GM23338 (cell line): Measurements from ENCODE around the gene SUSD4. TPM values are rescaled to one million over a fixed set of nuclear protein-coding genes. Genes with fewer than 3 reads are reported as not detected.

Source experiments
- ATAC-seq: fragments of 200-7000 bp; cut with Tn5 transposase; 3 replicates; pipeline ENCODE4 v1.9.1; 2020
- DNase-seq: peaks from one replicate; pipeline ENCODE4 v3.0.0-alpha.2; 2015; ENCODE audit warnings: low spot score
- H2AFZ ChIP-seq: fragments of 200-600 bp; sonication (generic); 2 replicates; pipeline ENCODE4 v1.8.0; 2016; ENCODE audit warnings: antibody characterized with exemption, mild to moderate bottlenecking, moderate library complexity
- H3F3A ChIP-seq: fragments of 200-600 bp; sonication (generic); replicated peaks from 2 replicates; pipeline ENCODE4 v1.8.0; 2017; ENCODE audit warnings: antibody characterized with exemption, mixed run types, low read depth
- H3K27ac ChIP-seq: fragments of 200-600 bp; sonication (generic); 2 replicates; pipeline ENCODE4 v1.6.1; 2016; ENCODE audit warnings: low read depth
- H3K27me3 ChIP-seq: fragments of 200-600 bp; sonication (generic); 2 replicates; pipeline ENCODE4 v1.8.0; 2016; ENCODE audit warnings: mild to moderate bottlenecking, mixed run types, moderate library complexity; ENCODE audit not compliant: insufficient read depth
- H3K36me3 ChIP-seq: fragments of 200-600 bp; sonication (generic); 2 replicates; pipeline ENCODE4 v1.8.0; 2016; ENCODE audit warnings: mild to moderate bottlenecking; ENCODE audit not compliant: insufficient read depth
- H3K4me1 ChIP-seq: fragments of 200-600 bp; sonication (generic); 2 replicates; pipeline ENCODE4 v1.8.0; 2016; ENCODE audit warnings: mild to moderate bottlenecking, moderate library complexity; ENCODE audit not compliant: insufficient read depth
- H3K4me2 ChIP-seq: fragments of 200-600 bp; sonication (generic); 2 replicates; pipeline ENCODE4 v1.7.1; 2017; ENCODE audit warnings: mixed run types
- H3K4me3 ChIP-seq: fragments of 200-600 bp; sonication (generic); 2 replicates; pipeline ENCODE4 v1.6.1; 2016; ENCODE audit warnings: mixed run types
- H3K79me2 ChIP-seq: fragments of 200-600 bp; sonication (generic); replicated peaks from 2 replicates; pipeline ENCODE4 v1.8.0; 2017; ENCODE audit warnings: mild to moderate bottlenecking; ENCODE audit not compliant: insufficient read depth
- H3K9me2 ChIP-seq: fragments of 200-600 bp; sonication (generic); 2 replicates; pipeline ENCODE4 v1.8.0; 2017; ENCODE audit not compliant: insufficient read depth
- H4K20me1 ChIP-seq: fragments of 200-600 bp; sonication (generic); replicated peaks from 2 replicates; pipeline ENCODE4 v1.8.0; 2017; ENCODE audit warnings: mild to moderate bottlenecking; ENCODE audit not compliant: insufficient read depth
- H3K27ac Mint-ChIP-seq: 2 replicates; pipeline ENCODE4 v1.8.0; 2020; ENCODE audit warnings: inconsistent platforms, mild to moderate bottlenecking, moderate library complexity, mixed read lengths
- H3K27me3 Mint-ChIP-seq: 3 replicates; pipeline ENCODE4 v1.8.0; 2022; ENCODE audit warnings: low read depth, mild to moderate bottlenecking, moderate library complexity, mixed read lengths, inconsistent platforms; ENCODE audit not compliant: insufficient read depth, poor library complexity
- H3K36me3 Mint-ChIP-seq: 3 replicates; pipeline ENCODE4 v1.8.0; 2021; ENCODE audit warnings: low read depth, mild to moderate bottlenecking, inconsistent platforms, moderate library complexity, mixed read lengths
- H3K4me1 Mint-ChIP-seq: 3 replicates; pipeline ENCODE4 v1.8.0; 2020; ENCODE audit warnings: mild to moderate bottlenecking, inconsistent platforms, mixed read lengths
- H3K4me3 Mint-ChIP-seq: 3 replicates; pipeline ENCODE4 v1.8.0; 2021; ENCODE audit warnings: moderate library complexity, mild to moderate bottlenecking, inconsistent platforms, mixed read lengths
- H3K9me3 Mint-ChIP-seq: 3 replicates; pipeline ENCODE4 v1.8.0; 2020; ENCODE audit warnings: moderate library complexity, mild to moderate bottlenecking, inconsistent platforms, mixed read lengths
- CREB1 ChIP-seq: fragments of 250-450 bp; sonication (Bioruptor Pico); IDR thresholded peaks from 2 replicates; pipeline ENCODE4 v1.5.0; 2020; ENCODE audit warnings: low read depth, mild to moderate bottlenecking, moderate library complexity
- EZH2 ChIP-seq: fragments of 200-600 bp; sonication (generic); IDR thresholded peaks from one replicate; pipeline ENCODE4 v1.8.0; 2017; ENCODE audit warnings: antibody characterized with exemption, mild to moderate bottlenecking, low read depth; ENCODE audit not compliant: unreplicated experiment
- EZH2phosphoT487 ChIP-seq: fragments of 200-600 bp; sonication (generic); IDR thresholded peaks from one replicate; pipeline ENCODE4 v1.8.1; 2018; ENCODE audit warnings: antibody characterized with exemption; ENCODE audit not compliant: unreplicated experiment
- JUNB ChIP-seq: IDR thresholded peaks from one replicate; pipeline ENCODE4 v1.6.1; 2016; ENCODE audit warnings: antibody characterized with exemption; ENCODE audit not compliant: unreplicated experiment
- NANOG ChIP-seq: IDR thresholded peaks from 2 replicates; pipeline ENCODE4 v1.6.1; 2016; ENCODE audit warnings: antibody characterized with exemption, borderline replicate concordance
- POLR2AphosphoS5 ChIP-seq: IDR thresholded peaks from 2 replicates; pipeline ENCODE4 v1.6.1; 2016; ENCODE audit warnings: antibody characterized with exemption, low read depth
- STAT1 ChIP-seq: IDR thresholded peaks from one replicate; pipeline ENCODE4 v1.6.1; 2016; ENCODE audit warnings: antibody characterized with exemption; ENCODE audit not compliant: unreplicated experiment
- ZNF114 ChIP-seq: fragments of 250-450 bp; sonication (Bioruptor Pico); IDR thresholded peaks from 2 replicates; pipeline ENCODE4 v1.5.0; 2020; ENCODE audit warnings: mild to moderate bottlenecking, moderate library complexity
- ZNF331 ChIP-seq: fragments of 250-450 bp; sonication (Bioruptor Pico); IDR thresholded peaks from 2 replicates; pipeline ENCODE4 v1.5.0; 2020; ENCODE audit warnings: low read depth, mild to moderate bottlenecking, moderate library complexity
- polyA plus RNA-seq: library from polyadenylated mRNA; unstranded; fragments of >200 nt; fragmentation: Nextera tagmentation; extraction: Ambion mirVana; gene quantifications from 2 replicates; pipeline ENCODE4 v1.2.1, GENCODE V29; 2016
- total RNA-seq: library from RNA; depleted of rRNA; stranded (reverse); fragments of >200 nt; shearing (Covaris generic); gene quantifications from 2 replicates; pipeline ENCODE4 v1.2.3, GENCODE V29; 2014
- TF ChIP-seq, protein P1 (sequence below), 2 experiments: fragments of 200-600 bp in 1 of 2; sonication (generic) in 1 of 2; conservative IDR thresholded peaks; 2 replicates each; pipeline versions ENCODE4 v1.5.1 to v1.6.1; 2016 to 2017; ENCODE audit warnings: antibody characterized with exemption in 2 of 2, low read depth in 2 of 2, mild to moderate bottlenecking in 2 of 2, moderate library complexity in 1 of 2
- TF ChIP-seq, protein P2 (sequence below): IDR thresholded peaks from 2 replicates; pipeline ENCODE4 v1.6.1; 2016; ENCODE audit warnings: antibody characterized with exemption
- TF ChIP-seq, protein P3 (sequence below): fragments of 250-450 bp; sonication (Bioruptor Pico); IDR thresholded peaks from 2 replicates; pipeline ENCODE4 v1.5.0; 2020; ENCODE audit warnings: mild to moderate bottlenecking, moderate library complexity
- TF ChIP-seq, protein P4 (sequence below): IDR thresholded peaks from one replicate; pipeline ENCODE4 v1.6.1; 2018; ENCODE audit warnings: antibody characterized with exemption; ENCODE audit not compliant: unreplicated experiment

SUSD4 gene
- total and polyA plus RNA-seq, 2 experiments from 2014 or later: 2.3 to 3.6 TPM

DNA sequence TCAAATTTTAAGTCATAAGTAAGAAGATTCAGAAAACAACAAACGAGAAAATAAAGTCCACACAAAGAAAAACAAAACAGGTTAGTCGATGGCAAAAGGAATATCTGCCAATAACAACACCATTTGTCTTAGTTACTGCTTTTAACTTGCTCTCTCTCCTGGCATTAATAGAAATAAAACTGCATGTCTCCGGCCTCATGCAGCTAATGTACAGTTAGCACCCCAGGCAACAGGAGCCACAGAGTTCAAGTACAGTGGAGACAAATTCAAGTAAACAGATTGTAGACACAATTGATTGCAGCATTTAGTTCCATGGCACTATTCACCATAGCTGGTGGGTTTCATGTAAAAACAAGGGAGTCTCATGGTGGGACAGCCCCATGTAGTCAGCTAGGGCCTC, 33.5 kb downstream of the SUSD4 start:
- Histone ChIP-seq H3K27me3 (no peaks in the 10 kb centered on the region), H3K36me3 (no peaks in the 10 kb centered on the region), H2AFZ (no peak overlapping the region), H4K20me1 (no peaks in the 10 kb centered on the region), H3K4me1 (no peaks in the 10 kb centered on the region), H3K4me3 (no peak overlapping the region), H3K4me2 (no peak overlapping the region), H3K27ac (no peak overlapping the region), H3F3A (no peaks in the 10 kb centered on the region), H3K9me2 (no peaks in the 10 kb centered on the region), H3K79me2 (no peaks in the 10 kb centered on the region)
- TF ChIP-seq, protein P1, sequence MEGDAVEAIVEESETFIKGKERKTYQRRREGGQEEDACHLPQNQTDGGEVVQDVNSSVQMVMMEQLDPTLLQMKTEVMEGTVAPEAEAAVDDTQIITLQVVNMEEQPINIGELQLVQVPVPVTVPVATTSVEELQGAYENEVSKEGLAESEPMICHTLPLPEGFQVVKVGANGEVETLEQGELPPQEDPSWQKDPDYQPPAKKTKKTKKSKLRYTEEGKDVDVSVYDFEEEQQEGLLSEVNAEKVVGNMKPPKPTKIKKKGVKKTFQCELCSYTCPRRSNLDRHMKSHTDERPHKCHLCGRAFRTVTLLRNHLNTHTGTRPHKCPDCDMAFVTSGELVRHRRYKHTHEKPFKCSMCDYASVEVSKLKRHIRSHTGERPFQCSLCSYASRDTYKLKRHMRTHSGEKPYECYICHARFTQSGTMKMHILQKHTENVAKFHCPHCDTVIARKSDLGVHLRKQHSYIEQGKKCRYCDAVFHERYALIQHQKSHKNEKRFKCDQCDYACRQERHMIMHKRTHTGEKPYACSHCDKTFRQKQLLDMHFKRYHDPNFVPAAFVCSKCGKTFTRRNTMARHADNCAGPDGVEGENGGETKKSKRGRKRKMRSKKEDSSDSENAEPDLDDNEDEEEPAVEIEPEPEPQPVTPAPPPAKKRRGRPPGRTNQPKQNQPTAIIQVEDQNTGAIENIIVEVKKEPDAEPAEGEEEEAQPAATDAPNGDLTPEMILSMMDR (conservative IDR thresholded peaks at IDR 0.05; ENCODE audit: low read depth in 2 of 2): no peak
- TF ChIP-seq POLR2AphosphoS5: no peak
- no peak for TF ChIP-seq NANOG
- TF ChIP-seq, protein P2, sequence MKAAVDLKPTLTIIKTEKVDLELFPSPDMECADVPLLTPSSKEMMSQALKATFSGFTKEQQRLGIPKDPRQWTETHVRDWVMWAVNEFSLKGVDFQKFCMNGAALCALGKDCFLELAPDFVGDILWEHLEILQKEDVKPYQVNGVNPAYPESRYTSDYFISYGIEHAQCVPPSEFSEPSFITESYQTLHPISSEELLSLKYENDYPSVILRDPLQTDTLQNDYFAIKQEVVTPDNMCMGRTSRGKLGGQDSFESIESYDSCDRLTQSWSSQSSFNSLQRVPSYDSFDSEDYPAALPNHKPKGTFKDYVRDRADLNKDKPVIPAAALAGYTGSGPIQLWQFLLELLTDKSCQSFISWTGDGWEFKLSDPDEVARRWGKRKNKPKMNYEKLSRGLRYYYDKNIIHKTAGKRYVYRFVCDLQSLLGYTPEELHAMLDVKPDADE: no peak
- no peak for TF ChIP-seq ZNF114 (CRISPR knock-in tag)
- TF ChIP-seq CREB1 (CRISPR knock-in tag): no peak
- TF ChIP-seq EZH2phosphoT487: no peak
- TF ChIP-seq, protein P3, sequence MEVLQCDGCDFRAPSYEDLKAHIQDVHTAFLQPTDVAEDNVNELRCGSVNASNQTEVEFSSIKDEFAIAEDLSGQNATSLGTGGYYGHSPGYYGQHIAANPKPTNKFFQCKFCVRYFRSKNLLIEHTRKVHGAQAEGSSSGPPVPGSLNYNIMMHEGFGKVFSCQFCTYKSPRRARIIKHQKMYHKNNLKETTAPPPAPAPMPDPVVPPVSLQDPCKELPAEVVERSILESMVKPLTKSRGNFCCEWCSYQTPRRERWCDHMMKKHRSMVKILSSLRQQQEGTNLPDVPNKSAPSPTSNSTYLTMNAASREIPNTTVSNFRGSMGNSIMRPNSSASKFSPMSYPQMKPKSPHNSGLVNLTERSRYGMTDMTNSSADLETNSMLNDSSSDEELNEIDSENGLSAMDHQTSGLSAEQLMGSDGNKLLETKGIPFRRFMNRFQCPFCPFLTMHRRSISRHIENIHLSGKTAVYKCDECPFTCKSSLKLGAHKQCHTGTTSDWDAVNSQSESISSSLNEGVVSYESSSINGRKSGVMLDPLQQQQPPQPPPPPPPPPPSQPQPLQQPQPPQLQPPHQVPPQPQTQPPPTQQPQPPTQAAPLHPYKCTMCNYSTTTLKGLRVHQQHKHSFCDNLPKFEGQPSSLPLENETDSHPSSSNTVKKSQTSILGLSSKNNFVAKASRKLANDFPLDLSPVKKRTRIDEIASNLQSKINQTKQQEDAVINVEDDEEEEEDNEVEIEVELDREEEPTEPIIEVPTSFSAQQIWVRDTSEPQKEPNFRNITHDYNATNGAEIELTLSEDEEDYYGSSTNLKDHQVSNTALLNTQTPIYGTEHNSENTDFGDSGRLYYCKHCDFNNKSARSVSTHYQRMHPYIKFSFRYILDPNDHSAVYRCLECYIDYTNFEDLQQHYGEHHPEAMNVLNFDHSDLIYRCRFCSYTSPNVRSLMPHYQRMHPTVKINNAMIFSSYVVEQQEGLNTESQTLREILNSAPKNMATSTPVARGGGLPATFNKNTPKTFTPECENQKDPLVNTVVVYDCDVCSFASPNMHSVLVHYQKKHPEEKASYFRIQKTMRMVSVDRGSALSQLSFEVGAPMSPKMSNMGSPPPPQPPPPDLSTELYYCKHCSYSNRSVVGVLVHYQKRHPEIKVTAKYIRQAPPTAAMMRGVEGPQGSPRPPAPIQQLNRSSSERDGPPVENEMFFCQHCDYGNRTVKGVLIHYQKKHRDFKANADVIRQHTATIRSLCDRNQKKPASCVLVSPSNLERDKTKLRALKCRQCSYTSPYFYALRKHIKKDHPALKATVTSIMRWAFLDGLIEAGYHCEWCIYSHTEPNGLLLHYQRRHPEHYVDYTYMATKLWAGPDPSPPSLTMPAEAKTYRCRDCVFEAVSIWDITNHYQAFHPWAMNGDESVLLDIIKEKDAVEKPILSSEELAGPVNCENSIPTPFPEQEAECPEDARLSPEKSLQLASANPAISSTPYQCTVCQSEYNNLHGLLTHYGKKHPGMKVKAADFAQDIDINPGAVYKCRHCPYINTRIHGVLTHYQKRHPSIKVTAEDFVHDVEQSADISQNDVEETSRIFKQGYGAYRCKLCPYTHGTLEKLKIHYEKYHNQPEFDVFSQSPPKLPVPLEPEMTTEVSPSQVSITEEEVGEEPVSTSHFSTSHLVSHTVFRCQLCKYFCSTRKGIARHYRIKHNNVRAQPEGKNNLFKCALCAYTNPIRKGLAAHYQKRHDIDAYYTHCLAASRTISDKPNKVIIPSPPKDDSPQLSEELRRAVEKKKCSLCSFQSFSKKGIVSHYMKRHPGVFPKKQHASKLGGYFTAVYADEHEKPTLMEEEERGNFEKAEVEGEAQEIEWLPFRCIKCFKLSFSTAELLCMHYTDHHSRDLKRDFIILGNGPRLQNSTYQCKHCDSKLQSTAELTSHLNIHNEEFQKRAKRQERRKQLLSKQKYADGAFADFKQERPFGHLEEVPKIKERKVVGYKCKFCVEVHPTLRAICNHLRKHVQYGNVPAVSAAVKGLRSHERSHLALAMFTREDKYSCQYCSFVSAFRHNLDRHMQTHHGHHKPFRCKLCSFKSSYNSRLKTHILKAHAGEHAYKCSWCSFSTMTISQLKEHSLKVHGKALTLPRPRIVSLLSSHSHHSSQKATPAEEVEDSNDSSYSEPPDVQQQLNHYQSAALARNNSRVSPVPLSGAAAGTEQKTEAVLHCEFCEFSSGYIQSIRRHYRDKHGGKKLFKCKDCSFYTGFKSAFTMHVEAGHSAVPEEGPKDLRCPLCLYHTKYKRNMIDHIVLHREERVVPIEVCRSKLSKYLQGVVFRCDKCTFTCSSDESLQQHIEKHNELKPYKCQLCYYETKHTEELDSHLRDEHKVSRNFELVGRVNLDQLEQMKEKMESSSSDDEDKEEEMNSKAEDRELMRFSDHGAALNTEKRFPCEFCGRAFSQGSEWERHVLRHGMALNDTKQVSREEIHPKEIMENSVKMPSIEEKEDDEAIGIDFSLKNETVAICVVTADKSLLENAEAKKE: no peak
- TF ChIP-seq STAT1: no peak
- no peak for TF ChIP-seq JUNB
- TF ChIP-seq, protein P4, sequence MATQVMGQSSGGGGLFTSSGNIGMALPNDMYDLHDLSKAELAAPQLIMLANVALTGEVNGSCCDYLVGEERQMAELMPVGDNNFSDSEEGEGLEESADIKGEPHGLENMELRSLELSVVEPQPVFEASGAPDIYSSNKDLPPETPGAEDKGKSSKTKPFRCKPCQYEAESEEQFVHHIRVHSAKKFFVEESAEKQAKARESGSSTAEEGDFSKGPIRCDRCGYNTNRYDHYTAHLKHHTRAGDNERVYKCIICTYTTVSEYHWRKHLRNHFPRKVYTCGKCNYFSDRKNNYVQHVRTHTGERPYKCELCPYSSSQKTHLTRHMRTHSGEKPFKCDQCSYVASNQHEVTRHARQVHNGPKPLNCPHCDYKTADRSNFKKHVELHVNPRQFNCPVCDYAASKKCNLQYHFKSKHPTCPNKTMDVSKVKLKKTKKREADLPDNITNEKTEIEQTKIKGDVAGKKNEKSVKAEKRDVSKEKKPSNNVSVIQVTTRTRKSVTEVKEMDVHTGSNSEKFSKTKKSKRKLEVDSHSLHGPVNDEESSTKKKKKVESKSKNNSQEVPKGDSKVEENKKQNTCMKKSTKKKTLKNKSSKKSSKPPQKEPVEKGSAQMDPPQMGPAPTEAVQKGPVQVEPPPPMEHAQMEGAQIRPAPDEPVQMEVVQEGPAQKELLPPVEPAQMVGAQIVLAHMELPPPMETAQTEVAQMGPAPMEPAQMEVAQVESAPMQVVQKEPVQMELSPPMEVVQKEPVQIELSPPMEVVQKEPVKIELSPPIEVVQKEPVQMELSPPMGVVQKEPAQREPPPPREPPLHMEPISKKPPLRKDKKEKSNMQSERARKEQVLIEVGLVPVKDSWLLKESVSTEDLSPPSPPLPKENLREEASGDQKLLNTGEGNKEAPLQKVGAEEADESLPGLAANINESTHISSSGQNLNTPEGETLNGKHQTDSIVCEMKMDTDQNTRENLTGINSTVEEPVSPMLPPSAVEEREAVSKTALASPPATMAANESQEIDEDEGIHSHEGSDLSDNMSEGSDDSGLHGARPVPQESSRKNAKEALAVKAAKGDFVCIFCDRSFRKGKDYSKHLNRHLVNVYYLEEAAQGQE: no peak
- TF ChIP-seq EZH2: no peak
- no peak for TF ChIP-seq ZNF331
- H3K4me1 Mint-ChIP-seq: peaks cover 5% of the 10 kb centered on the region; the same call in 2 of the 3 replicates
- peaks cover 1% of the 10 kb centered on the region for H3K27me3 Mint-ChIP-seq
- ATAC-seq: no peak
- no peak overlapping the region for H3K27ac Mint-ChIP-seq
- no peak overlapping the region for H3K4me3 Mint-ChIP-seq
- no peaks in the 10 kb centered on the region for H3K36me3 Mint-ChIP-seq
- H3K9me3 Mint-ChIP-seq: no peaks in the 10 kb centered on the region
- DNase-seq: no peak
